ENCODE measurements around the gene SLC29A1. TPM values are rescaled to one million over a fixed set of nuclear protein-coding genes. Genes with fewer than 3 reads are reported as not detected.
A peak's percentile ranks its signal among the peaks of the same experiment; 100 is the strongest.

Gene SLC29A1
- total and polyA plus RNA-seq, 9 of the 15 experiments (the other 6 are each of a cell fraction or from before 2014, with no cell fraction given): 18.9 to 170 (median 57.7) TPM

DNA sequence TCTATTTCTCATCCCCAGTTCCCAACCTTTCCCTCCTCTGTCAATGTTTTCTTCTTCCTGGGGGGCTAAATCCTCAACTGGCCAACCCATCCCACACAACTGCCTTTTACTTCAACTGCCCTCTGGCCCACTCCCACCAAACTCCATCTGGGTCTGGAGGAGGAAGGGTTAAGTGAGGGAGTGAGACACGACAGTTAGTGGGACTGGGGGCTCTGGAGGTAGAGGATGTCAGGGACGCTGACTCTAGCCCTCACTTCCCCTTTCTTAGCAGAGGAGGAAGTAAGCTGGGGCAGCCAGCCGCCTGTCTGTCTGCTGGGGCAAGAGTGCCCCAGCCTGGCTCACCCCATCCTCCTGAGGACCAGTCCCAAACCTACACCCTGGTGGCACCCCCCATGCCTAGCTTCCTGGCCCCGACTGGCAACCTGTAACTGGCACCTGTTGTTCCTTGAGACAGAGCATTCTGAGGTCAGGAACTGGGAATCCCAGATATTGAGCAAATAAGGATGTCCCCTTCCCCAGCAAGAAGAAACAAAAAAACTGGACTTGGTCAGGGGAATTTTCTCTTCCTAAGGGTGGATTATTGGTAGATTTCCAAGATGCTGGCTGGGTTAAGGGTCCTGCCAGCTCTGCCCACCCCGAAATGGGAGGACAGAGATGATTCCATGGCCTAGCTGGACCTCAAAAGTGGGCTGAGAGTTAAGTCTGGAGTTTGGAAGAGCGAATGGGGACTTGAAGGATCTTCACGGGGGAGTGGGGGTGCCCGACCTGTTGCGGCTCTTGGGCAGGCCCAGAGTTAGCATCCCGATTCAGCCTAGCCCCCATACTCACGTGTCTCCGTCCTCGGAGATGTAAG lies 41.0 kb downstream of the SLC29A1 start (continued):
- 0 out of 2 replicates have a peak, but pooled peaks have one; percentile 23 for TF ChIP-seq XRCC5 (IDR thresholded peaks at IDR 0.05; ENCODE audit: low read depth, low read length)
- TF ChIP-seq CXXC5 (CRISPR knock-in tag; IDR thresholded peaks at IDR 0.05): no peak; the same call in 1 of the 2 replicates
- 0 out of 2 replicates have a peak, but pooled peaks have one; percentile 57 for TF ChIP-seq ETV5 (CRISPR knock-in tag; IDR thresholded peaks at IDR 0.05; ENCODE audit: low read depth)
- TF ChIP-seq ZNF699 (CRISPR knock-in tag; IDR thresholded peaks at IDR 0.05; ENCODE audit: insufficient replicate concordance): no peak
- TF ChIP-seq ARID1B (IDR thresholded peaks at IDR 0.05): peak; percentile 27; the same call in 1 of the 2 replicates
- TF ChIP-seq RCOR1 (IDR thresholded peaks at IDR 0.05; ENCODE audit: borderline replicate concordance in 1 of 2, low read depth in 2 of 2, low read length in 2 of 2): peak in 1 of 2 experiments; percentile 72; a peak in 3 of 4 replicates
- TF ChIP-seq NUFIP1 (IDR thresholded peaks at IDR 0.05; ENCODE audit: partially characterized antibody): no peak
- peak; percentile 100 for TF ChIP-seq SPI1 (IDR thresholded peaks at IDR 0.05; ENCODE audit: borderline replicate concordance, low read depth, low read length)
- TF ChIP-seq ZEB2 (IDR thresholded peaks at IDR 0.05): no peak
- TF ChIP-seq ESRRA (IDR thresholded peaks at IDR 0.05; ENCODE audit: borderline replicate concordance, low read depth): no peak
- no peak for TF ChIP-seq CSDE1 (IDR thresholded peaks at IDR 0.05)
- TF ChIP-seq RBFOX2 (IDR thresholded peaks at IDR 0.05; ENCODE audit: low read depth, low read length): no peak
- TF ChIP-seq TARDBP (IDR thresholded peaks at IDR 0.05): no peak
- TF ChIP-seq ZNF184 (CRISPR knock-in tag; IDR thresholded peaks at IDR 0.05): no peak
- 0 out of 2 replicates have a peak, but pooled peaks have one; percentile 11 for TF ChIP-seq JUND (IDR thresholded peaks at IDR 0.05; ENCODE audit: borderline replicate concordance, low read depth, low read length)
- TF ChIP-seq JUND (tag; IDR thresholded peaks at IDR 0.05; ENCODE audit: borderline replicate concordance, low read depth, low read length): no peak
- TF ChIP-seq, protein P1, sequence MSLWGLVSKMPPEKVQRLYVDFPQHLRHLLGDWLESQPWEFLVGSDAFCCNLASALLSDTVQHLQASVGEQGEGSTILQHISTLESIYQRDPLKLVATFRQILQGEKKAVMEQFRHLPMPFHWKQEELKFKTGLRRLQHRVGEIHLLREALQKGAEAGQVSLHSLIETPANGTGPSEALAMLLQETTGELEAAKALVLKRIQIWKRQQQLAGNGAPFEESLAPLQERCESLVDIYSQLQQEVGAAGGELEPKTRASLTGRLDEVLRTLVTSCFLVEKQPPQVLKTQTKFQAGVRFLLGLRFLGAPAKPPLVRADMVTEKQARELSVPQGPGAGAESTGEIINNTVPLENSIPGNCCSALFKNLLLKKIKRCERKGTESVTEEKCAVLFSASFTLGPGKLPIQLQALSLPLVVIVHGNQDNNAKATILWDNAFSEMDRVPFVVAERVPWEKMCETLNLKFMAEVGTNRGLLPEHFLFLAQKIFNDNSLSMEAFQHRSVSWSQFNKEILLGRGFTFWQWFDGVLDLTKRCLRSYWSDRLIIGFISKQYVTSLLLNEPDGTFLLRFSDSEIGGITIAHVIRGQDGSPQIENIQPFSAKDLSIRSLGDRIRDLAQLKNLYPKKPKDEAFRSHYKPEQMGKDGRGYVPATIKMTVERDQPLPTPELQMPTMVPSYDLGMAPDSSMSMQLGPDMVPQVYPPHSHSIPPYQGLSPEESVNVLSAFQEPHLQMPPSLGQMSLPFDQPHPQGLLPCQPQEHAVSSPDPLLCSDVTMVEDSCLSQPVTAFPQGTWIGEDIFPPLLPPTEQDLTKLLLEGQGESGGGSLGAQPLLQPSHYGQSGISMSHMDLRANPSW (CRISPR knock-in tag; IDR thresholded peaks at IDR 0.05): no peak
- TF ChIP-seq HEY1 (CRISPR knock-in tag; IDR thresholded peaks at IDR 0.05; ENCODE audit: borderline replicate concordance): no peak
- no peak for TF ChIP-seq ZNF12 (CRISPR knock-in tag; IDR thresholded peaks at IDR 0.05)
- no peak for TF ChIP-seq FUS (optimal IDR thresholded peaks at IDR 0.05; ENCODE audit: low read depth, low read length)
- no peak for TF ChIP-seq ZKSCAN3 (CRISPR knock-in tag; IDR thresholded peaks at IDR 0.05)
- no peak for TF ChIP-seq FOXA1 (IDR thresholded peaks at IDR 0.05; ENCODE audit: borderline replicate concordance)
- TF ChIP-seq ZNF197 (CRISPR knock-in tag; IDR thresholded peaks at IDR 0.05; ENCODE audit: low read depth): no peak
- TF ChIP-seq CBX5 (IDR thresholded peaks at IDR 0.05; ENCODE audit: borderline replicate concordance, low read depth): no peak
